GM18502 (cell line): ENCODE data around the gene CARD10.

Source experiments
- ATAC-seq: cut with Tn5 transposase; IDR thresholded peaks from one replicate; pipeline ENCODE4 v1.9.1; 2021; ENCODE audit warnings: mild to moderate bottlenecking; ENCODE audit not compliant: unreplicated experiment, poor library complexity

Gene CARD10

GRCh38 chr22:37491559-37492427, 27.4 kb downstream of the CARD10 start:
- no peak for ATAC-seq

DNA sequence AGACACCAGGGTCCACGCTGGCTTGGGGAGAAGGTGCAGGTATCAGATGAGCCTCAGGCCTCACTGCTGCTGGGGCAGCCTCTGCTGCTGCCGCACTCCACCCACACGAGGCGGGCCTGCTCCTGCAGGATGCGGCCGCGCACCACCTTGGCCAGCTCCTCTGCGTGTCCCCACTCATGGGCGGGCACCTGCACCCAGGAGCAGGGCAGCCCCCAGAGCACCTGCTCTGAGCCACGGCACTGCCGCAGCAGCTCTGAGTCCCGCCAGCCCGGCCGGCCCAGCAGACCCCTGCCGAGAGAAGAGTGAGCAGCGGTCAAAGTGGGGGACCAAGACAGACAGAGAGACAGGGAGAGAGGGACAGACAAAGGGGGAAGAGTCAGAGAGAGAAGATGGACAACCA, 28.1 kb downstream of the CARD10 start:
- ATAC-seq = no peak

- ATAC-seq = no peak
Measured at GRCh38 chr22:37489983-37490382, 29.2 kb downstream of the CARD10 start.

DNA sequence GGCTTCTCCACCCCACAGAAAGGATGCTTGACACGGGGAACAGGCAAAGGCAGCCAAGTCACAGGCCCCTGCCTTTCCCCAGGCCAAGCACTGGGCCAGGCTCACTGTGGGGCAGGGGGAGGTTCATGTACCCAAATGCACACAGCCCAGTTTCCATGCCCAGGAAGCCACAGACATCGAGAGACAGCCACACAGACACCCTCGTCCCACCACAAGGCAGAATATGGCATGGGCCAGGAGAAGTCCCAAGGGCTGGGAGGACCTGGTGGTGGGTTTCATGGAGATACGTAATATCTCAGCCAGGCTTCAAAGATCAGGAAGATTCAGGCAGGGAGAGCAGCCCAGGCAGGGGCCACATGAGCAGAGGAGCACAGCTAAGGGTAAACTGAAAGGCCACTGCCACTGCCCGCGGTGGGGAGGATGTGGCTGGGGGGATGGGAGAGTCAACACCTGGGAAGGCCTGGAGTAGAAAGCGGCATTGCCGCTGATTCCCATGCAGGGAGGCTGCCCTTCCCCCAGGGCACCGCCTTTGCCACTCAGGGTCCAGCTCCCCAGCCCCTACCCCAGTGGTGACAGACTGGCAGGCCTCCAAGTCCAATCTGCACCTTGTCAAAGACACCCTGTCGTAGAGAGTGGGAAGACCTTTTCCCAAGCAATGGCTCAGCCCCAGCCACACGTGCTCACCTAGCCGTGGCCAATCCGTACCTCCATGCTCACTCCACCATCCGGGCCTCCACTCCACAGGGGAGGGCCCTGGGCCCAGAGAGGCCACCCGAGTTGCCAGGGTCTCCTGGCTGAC, 30.7 kb downstream of the CARD10 start:
- no peak for ATAC-seq

- ATAC-seq = no peak
Measured at GRCh38 chr22:37487571-37487970, 31.6 kb downstream of the CARD10 start.

DNA sequence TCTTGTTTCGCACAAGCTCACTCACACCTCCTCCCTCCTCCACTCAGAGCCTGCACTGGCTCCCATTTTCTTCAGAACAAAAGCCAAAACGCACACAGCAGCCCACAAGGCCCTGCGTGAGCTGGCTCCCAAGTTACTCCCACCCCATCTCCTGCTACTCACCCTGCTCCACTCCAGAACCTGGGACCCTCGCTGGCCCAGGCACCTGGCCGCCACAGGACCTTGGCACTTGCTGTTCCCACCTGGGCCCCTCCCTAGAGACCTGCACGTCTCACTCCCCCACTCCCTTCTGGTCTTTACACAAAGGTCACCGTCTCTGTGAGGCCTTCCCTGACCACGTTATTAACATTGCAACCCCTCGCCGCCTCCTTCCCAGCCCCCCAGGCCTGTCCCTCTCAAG, 32.1 kb downstream of the CARD10 start:
- ATAC-seq = no peak

- peak; percentile 59 for ATAC-seq
Measured at GRCh38 chr22:37486224-37486845, 32.9 kb downstream of the CARD10 start, which contains the start of gene MFNG. TSS of gene MFNG (minus strand) at chr22:37486384. CDS start at chr22:37486177, 207 bp downstream.

- peak; percentile 11 for ATAC-seq
Measured at GRCh38 chr22:37485395-37486223, 33.6 kb downstream of the CARD10 start.

DNA sequence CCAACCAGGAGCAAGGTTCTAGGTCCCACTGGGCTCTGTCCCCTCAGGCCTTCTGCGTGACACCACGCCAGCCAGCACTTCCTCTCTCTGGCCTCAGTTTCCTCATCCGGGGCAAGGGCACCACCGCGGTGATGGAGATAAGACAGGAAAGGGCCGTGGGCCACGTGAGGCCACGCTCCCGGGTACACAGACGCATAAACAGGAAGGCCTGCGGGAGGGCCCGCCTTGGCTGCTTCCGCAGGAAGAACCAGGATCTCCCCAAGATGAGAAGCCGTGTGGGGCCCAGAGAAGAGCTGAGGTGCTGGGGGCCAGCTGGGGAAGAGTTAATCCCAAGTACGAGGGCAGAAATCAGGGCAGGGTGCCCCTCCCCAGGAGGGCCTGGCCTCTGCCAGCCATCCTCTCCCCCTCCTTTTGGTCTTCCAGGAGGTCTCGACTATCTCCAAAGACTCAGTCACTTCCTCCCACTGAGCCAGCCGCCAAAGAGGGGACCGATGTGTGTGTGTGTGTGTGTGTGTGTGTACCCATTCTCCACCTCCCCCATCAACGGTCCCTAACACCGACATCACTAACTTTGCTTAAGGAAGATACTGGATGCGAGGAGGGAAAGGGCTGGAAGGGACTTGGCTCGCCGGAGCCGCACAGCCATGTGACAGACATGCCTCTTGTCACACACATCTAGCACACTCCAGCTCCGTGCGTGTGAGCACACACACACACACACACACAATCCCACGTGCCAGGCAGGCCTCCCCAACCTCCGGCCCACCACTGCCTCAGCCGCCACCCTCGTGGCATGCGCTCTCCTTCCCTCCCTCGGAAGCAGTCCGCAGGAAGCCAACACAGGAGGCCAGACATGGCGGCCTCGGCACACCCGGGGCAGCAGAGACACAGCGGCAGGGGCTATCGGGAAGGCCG, 34.5 kb downstream of the CARD10 start:
- ATAC-seq = peak; percentile 46

DNA sequence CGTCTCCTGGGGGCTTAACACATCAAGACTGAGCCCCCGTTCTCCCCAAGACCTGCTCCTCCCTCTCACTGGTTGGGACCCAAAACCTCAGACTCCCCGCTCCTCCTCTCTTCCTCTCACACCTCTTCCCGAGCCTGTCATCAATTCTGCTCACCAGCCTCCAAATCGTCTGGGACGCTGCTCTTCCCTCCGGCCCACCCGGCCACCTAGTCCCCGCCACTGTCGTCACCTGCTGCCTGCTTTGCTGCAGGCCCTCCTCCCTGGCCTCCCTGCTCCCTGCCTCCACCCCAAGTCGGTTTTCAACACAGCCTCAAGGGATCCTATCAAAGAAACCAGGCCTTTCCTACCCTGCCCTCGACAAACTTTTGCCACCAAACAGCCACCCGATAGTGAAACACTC, 36.2 kb downstream of the CARD10 start:
- no peak for ATAC-seq

- ATAC-seq = no peak
Measured at GRCh38 chr22:37482244-37482643, 37.0 kb downstream of the CARD10 start.

DNA sequence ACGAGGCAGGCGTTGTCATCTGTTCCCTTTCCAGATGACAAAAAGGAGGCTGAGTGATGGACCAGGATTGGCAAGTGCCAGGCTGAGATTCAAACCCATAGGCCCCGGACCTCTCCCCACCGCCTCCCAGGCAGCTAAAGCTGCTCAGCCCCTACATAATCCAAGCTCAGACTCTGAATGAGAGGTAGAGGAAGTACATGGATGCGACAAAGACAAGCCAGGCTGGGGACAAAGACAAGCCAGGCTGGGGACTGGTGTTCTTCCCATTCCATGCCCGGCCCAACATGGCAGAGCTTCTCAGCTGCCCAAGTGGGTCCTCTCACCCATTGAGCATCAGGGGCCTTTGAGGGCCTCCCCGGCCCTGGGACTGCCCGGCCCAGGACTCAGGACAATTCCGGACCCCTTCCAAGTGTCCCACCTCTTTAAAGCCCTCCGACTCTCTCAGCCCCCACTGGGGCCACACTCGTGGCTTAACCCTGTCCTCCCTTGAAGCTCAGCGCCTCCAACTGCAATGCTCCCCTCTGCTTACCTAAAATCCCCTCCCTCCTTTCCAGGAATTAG, 37.8 kb downstream of the CARD10 start:
- no peak for ATAC-seq

DNA sequence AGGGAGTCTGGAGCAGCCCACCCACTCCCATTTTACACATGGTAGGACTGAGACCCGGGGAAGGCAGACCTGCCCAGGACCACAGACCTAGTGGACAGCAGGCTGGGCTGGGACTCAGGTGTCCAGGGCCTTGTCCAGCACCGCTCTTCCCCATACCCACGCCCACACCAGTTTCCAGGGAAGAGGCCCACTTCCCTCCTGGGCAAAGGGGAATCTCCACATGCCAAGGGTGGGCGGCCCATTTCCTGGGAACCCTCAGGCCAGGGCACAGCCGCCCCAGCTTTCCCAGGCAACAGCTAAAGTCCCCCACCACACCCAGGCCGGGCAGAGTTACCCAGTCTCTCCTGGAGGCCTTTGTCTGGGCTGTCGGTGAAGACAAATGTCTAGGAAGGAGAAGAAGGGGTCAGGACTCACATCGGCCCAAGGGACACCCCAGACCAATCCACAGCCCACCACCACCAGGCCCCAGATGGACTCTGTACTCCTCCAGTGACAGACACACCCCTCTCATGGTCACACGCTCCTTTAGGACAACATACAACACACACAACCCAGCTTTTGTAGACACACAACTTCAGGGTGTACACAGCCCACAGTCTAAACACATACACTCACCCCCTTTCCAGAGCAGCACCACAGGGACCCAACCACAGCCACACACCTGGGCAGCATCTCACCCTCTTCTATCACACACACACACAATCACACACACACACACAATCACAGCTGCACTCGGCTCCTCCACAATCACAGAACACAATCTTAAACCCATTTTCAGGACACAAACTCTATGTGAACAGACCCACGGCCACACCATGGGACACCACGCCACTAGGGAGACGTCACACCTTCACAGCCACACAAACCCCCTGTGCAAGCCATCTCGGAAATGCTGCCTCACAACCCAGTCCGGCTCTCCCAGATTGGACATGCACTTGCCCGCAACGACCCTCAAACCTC, 38.5 kb downstream of the CARD10 start:
- ATAC-seq = no peak

DNA sequence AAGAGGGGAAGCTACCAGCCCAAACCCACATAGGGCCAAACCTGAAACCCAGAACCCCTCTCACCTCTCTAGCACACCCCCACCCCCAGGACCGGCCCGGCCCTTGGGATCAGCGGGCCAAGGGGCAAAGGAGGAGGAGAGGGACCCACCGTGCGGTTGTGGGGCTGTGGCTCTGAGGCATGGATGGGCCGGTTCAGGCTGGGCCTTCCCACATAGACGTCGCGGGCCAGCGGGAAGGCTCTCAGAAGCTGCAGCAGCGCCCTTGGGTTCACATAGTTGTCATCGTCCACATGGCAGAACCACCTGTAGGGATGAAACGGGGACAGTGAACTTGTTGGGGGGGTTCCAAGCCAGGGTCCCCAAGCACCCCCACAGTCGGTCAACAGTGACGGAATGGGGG, 40.0 kb downstream of the CARD10 start:
- ATAC-seq = no peak

DNA sequence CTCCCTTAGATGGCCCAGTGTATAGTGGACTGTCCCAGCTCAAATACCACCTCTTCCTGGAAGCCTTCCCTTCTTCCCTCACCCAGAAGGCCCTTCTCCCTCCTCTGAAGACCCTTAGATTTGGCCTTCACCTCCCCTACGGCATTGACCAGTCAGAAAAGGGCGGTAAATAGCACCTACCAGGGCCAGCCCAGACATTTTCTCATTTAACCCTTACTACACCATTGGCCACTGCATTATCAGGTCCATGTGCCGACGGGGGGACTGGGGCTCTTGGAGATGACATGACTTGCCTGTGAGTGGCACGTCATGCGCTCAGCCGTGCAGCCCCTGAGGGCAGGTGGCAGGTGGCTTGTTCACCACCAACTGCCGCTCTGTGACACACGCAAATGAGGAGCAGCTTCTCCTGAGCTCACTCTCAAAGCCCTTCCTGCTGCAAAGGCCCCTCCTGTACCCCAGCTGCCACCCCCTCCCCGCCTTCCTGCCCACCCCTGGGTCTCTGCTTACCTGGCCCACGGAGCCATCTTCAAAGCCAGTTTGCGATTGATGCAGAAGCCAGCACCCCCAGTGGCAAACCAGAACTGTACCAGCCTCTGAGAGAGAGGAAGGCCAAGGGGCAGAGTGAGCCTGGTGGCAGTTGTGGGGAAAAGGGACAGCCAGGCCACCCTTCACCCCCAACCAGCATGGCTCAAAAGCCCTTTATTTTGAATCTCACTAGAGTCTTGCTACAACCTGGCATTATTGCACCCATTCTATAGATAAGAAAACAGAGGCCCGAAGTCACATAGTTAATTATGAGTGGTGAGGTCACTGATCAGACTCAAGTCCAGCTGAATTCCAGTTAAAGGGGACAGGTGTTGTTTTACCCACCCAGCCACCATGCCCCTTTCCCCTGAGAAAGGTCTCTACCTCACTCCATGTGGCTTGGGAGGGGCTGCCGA, 42.6 kb downstream of the CARD10 start:
- no peak for ATAC-seq

- no peak for ATAC-seq
Measured at GRCh38 chr22:37474447-37475090, 44.6 kb downstream of the CARD10 start.
